Glomerular visceral epithelial cell (primary cell): ENCODE results near the gene MRPL27.
"Not testable (repeated sequence)": the region's sequence is repeated elsewhere in the genome, so short reads cannot be mapped to it uniquely, and the experiment has no call there.

Experiments used
- DNase-seq: peaks from one replicate; pipeline ENCODE4 v3.0.0-alpha.2; 2016; ENCODE audit errors: extremely low spot score

MRPL27 gene

GRCh38 chr17:50372758-50373556 is at the start of gene MRPL27, which contains the start of gene EME1:
Gene MRPL27, minus strand, starts transcription at chr17:50373184. Its CDS starts 14 bp downstream, at chr17:50373170.
Gene EME1, plus strand, starts transcription at chr17:50373229. Its CDS starts 1,980 bp downstream, at chr17:50375209.
- DNase-seq, result peak; percentile 87

- no peak for DNase-seq
Measured at GRCh38 chr17:50422738-50423137, 49.8 kb upstream of the MRPL27 start.

GRCh38 chr17:50421308-50422051 is 48.5 kb upstream of the MRPL27 start:
- no peak for DNase-seq

- no peak for DNase-seq
Measured at GRCh38 chr17:50420419-50421112, 47.6 kb upstream of the MRPL27 start.

- DNase-seq, result not testable (repeated sequence)
Measured at GRCh38 chr17:50419577-50419976, 46.6 kb upstream of the MRPL27 start.

GRCh38 chr17:50414808-50415207 is 41.8 kb upstream of the MRPL27 start:
- DNase-seq, result no peak

GRCh38 chr17:50412188-50412732 is 39.3 kb upstream of the MRPL27 start:
- DNase-seq, result no peak

GRCh38 chr17:50407921-50408320 is 34.9 kb upstream of the MRPL27 start:
- DNase-seq, result no peak

- no peak for DNase-seq
Measured at GRCh38 chr17:50406578-50406977, 33.6 kb upstream of the MRPL27 start.

- DNase-seq, result not testable (repeated sequence)
Measured at GRCh38 chr17:50405351-50405750, 32.4 kb upstream of the MRPL27 start.

GRCh38 chr17:50399591-50399990 is 26.6 kb upstream of the MRPL27 start:
- DNase-seq, result not testable (repeated sequence)

GRCh38 chr17:50398672-50399071 is 25.7 kb upstream of the MRPL27 start:
- not testable (repeated sequence) for DNase-seq

- DNase-seq, result no peak
Measured at GRCh38 chr17:50397919-50398285, 24.9 kb upstream of the MRPL27 start.

GRCh38 chr17:50397111-50397918 is 24.3 kb upstream of the MRPL27 start, which contains the start of gene LRRC59:
Gene LRRC59, minus strand, starts transcription at chr17:50397523. Its CDS starts 206 bp downstream, at chr17:50397317.
- peak; percentile 87 for DNase-seq

- DNase-seq, result peak; percentile 51
Measured at GRCh38 chr17:50396261-50397110, 23.5 kb upstream of the MRPL27 start.

- DNase-seq, result no peak
Measured at GRCh38 chr17:50394711-50395110, 21.7 kb upstream of the MRPL27 start.

GRCh38 chr17:50393700-50394099 is 20.7 kb upstream of the MRPL27 start:
- no peak for DNase-seq

GRCh38 chr17:50392621-50393020 is 19.6 kb upstream of the MRPL27 start:
- DNase-seq, result no peak

GRCh38 chr17:50389534-50389933 is 16.6 kb upstream of the MRPL27 start:
- no peak for DNase-seq

GRCh38 chr17:50388728-50389127 is 15.7 kb upstream of the MRPL27 start:
- no peak for DNase-seq
